ENCODE measurements around the gene ZPBP2. TPM values are rescaled to one million over a fixed set of nuclear protein-coding genes. Genes with fewer than 3 reads are reported as not detected.

Gene ZPBP2
- total RNA-seq, 1 experiment from 2014 or later, result not detected

DNA sequence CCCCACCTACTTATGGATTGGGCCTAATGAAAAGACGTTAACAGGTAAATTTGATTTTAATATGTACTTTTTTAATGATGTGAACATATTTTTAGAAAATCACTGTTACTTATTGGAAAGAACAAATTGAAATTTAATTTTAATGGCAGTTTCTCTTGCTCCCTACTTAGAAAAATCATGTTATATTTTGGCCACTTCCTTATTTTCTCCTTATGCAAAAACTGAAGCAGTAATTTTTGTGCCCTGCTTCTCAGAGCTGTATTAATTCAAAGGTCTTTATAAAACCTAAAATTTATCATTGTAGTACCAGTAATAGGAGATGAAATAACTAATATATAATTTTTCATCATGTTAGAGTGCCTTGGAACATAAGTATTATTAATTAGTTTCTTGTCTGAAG, 2.8 kb downstream of the ZPBP2 start:
- Histone ChIP-seq H2BK5ac (ENCODE audit: insufficient read length, low read length) (no peak overlapping the region), H3K23ac (ENCODE audit: insufficient read length, low read depth, low read length) (no peak overlapping the region)

More for the DNA sequence above, 2.8 kb downstream of the ZPBP2 start:
- peaks cover 33% of the 10 kb centered on the region for H3K27me3 Mint-ChIP-seq (ENCODE audit: low read depth)
- Histone ChIP-seq H2BK20ac (ENCODE audit: low read depth, low read length, poor library complexity, severe bottlenecking) (no peak overlapping the region), H3T11ph (ENCODE audit: low read length) (no peak overlapping the region), H4K20me1 (ENCODE audit: control insufficient read depth, insufficient read depth, insufficient read length) (no peaks in the 10 kb centered on the region), H3K79me1 (ENCODE audit: insufficient read depth, low read depth, low read length, poor library complexity, severe bottlenecking) (no peaks in the 10 kb centered on the region), H4K91ac (ENCODE audit: insufficient read length, low read depth, low read length) (no peak overlapping the region), H3K27me3 (ENCODE audit: insufficient read depth, low read length) (no peaks in the 10 kb centered on the region), H2BK120ac (ENCODE audit: low read depth, low read length, poor library complexity, severe bottlenecking) (no peak overlapping the region), H3K9me3 (ENCODE audit: control insufficient read depth, low read depth, low read length) (no peaks in the 10 kb centered on the region), H2AK5ac (ENCODE audit: insufficient read length, low read length) (no peak overlapping the region), H3K27ac (ENCODE audit: insufficient read length, low read depth, low read length) (no peak overlapping the region), H3K14ac (ENCODE audit: insufficient read depth, low read length) (no peak overlapping the region), H3K79me2 (ENCODE audit: insufficient read depth, low read length) (no peaks in the 10 kb centered on the region), H3K18ac (ENCODE audit: insufficient read length, low read depth, low read length) (no peak overlapping the region), H3K4me2 (ENCODE audit: insufficient read depth, insufficient read length, low read length) (no peak overlapping the region), H3K23me2 (ENCODE audit: insufficient read length, low read depth, low read length, poor library complexity, severe bottlenecking) (no peaks in the 10 kb centered on the region), H3K9ac (ENCODE audit: extremely low read depth, insufficient read length, low read length) (no peak overlapping the region), H4K8ac (replicated peaks; ENCODE audit: insufficient read length, low read depth, low read length) (no peak overlapping the region), H3K56ac (ENCODE audit: insufficient read length, low read depth, low read length) (no peak overlapping the region), H3K4me1 (ENCODE audit: insufficient read depth, low read length) (no peaks in the 10 kb centered on the region), H2BK15ac (ENCODE audit: low read depth, low read length) (no peak overlapping the region), H3K4ac (ENCODE audit: low read depth, low read length) (no peak overlapping the region), H2BK12ac (ENCODE audit: insufficient read length, low read depth, low read length) (no peak overlapping the region), H2AFZ (ENCODE audit: low read length) (no peak overlapping the region), H4K5ac (ENCODE audit: insufficient read length, low read depth, low read length) (no peak overlapping the region)
- no peaks in the 10 kb centered on the region for H3K4me1 Mint-ChIP-seq
- H3K36me3 Mint-ChIP-seq (ENCODE audit: insufficient read depth in 1 of 3, low read depth in 3 of 3), result no peaks in the 10 kb centered on the region; a peak in 1 of 7 replicates
- peaks cover 0 to 3% of the 10 kb centered on the region in 2 experiments; a peak in 1 of 5 replicates for H3K9me3 Mint-ChIP-seq
- no peak for DNase-seq
- H3K4me3 Mint-ChIP-seq, result no peak overlapping the region
- no peak overlapping the region for H3K27ac Mint-ChIP-seq
- TF ChIP-seq, protein P1, sequence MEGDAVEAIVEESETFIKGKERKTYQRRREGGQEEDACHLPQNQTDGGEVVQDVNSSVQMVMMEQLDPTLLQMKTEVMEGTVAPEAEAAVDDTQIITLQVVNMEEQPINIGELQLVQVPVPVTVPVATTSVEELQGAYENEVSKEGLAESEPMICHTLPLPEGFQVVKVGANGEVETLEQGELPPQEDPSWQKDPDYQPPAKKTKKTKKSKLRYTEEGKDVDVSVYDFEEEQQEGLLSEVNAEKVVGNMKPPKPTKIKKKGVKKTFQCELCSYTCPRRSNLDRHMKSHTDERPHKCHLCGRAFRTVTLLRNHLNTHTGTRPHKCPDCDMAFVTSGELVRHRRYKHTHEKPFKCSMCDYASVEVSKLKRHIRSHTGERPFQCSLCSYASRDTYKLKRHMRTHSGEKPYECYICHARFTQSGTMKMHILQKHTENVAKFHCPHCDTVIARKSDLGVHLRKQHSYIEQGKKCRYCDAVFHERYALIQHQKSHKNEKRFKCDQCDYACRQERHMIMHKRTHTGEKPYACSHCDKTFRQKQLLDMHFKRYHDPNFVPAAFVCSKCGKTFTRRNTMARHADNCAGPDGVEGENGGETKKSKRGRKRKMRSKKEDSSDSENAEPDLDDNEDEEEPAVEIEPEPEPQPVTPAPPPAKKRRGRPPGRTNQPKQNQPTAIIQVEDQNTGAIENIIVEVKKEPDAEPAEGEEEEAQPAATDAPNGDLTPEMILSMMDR (conservative IDR thresholded peaks at IDR 0.05), result no peak
- no CpG with 5 or more reads among the region's 1 CpG for WGBS (ENCODE audit: extremely low coverage, insufficient read length, low lambda C conversion rate)

Measured in H9 (cell line).